Tibial nerve (tissue), 4 donors: ENCODE measurements around the gene ARAP3.

Experiments
- CTCF ChIP-seq, 5 experiments: fragments of 200-600 bp in 3 of 5; fragments of 450-650 bp in 2 of 5; sonication (generic) in 3 of 5; IDR thresholded peaks; one replicate each; pipeline ENCODE4 v1.5.1; 2016 to 2019; ENCODE audit warnings: antibody characterized with exemption in 5 of 5, mild to moderate bottlenecking in 3 of 5, moderate library complexity in 2 of 5
- EP300 ChIP-seq, 2 donors: sonication (generic); formaldehyde crosslinking; IDR thresholded peaks; one replicate each; pipeline ENCODE4 v1.6.1; 2017; ENCODE audit warnings: antibody characterized with exemption in 2 of 2, mild to moderate bottlenecking in 1 of 2
- POLR2A ChIP-seq, 2 donors: fragments of 450-650 bp; IDR thresholded peaks; one replicate each; pipeline ENCODE4 v1.6.1; 2017; ENCODE audit warnings: antibody characterized with exemption in 2 of 2, mild to moderate bottlenecking in 2 of 2, moderate library complexity in 2 of 2

GRCh38 chr5:141618804-141619554 lies 63.1 kb downstream of the ARAP3 start, which contains the start of gene DIAPH1:
- TF ChIP-seq EP300 (IDR thresholded peaks at IDR 0.05) (peak; percentile 69 to 80), CTCF (IDR thresholded peaks at IDR 0.05) (peak; percentile 96 to 100 (median 98)), POLR2A (IDR thresholded peaks at IDR 0.05) (peak; percentile 69 to 88)
